Psoas muscle (tissue), 8 donors: Measurements from ENCODE around the gene OR52L1. TPM values are rescaled to one million over a fixed set of nuclear protein-coding genes. Genes with fewer than 3 reads are reported as not detected.

Experiments used
- ATAC-seq, 4 donors: fragments of 200-7000 bp; cut with Tn5 transposase; one replicate each; pipeline ENCODE4 v1.9.1; 2020; ENCODE audit warnings: moderate library complexity in 3 of 4, mild to moderate bottlenecking in 2 of 4
- DNase-seq, 2 donors: peaks; one replicate each; pipeline ENCODE4 v3.0.0-alpha.2; 2020
- H3K27ac ChIP-seq: fragments of 200-600 bp; one replicate; pipeline ENCODE4 v1.8.0; 2022
- H3K27me3 ChIP-seq, 3 donors: fragments of 200-600 bp in 1 of 3; one replicate each; pipeline versions ENCODE4 v1.6.1 to v1.8.0; 2013 to 2022; ENCODE audit warnings: low read length in 2 of 3, mild to moderate bottlenecking in 2 of 3, moderate library complexity in 1 of 3; ENCODE audit not compliant: insufficient read depth in 3 of 3
- H3K36me3 ChIP-seq, 2 donors: fragments of 200-600 bp in 1 of 2; one replicate each; pipeline versions ENCODE4 v1.6.1 to v1.8.0; 2013 to 2022; ENCODE audit warnings: low read depth in 1 of 2, mild to moderate bottlenecking in 1 of 2, moderate library complexity in 1 of 2; ENCODE audit not compliant: insufficient read depth in 1 of 2
- H3K4me1 ChIP-seq: fragments of 200-600 bp; one replicate; pipeline ENCODE4 v1.8.0; 2022
- H3K4me3 ChIP-seq: fragments of 200-600 bp; one replicate; pipeline ENCODE4 v1.8.0; 2022; ENCODE audit warnings: mild to moderate bottlenecking
- H3K9me3 ChIP-seq: fragments of 200-600 bp; one replicate; pipeline ENCODE4 v1.8.0; 2022
- WGBS, 3 donors: extraction: QIAGEN DNeasy Blood & Tissue Kit; methylation state at CpG; one replicate each; pipeline versions ENCODE4 v1.1.6 to v1.1.7; 2013; 5-methylcytosine and 5-hydroxymethylcytosine counted together
- intact Hi-C, 2 donors: fragments of 100-400 bp; cut with DNase I; formaldehyde crosslinking; loops; one replicate each; pipeline versions ENCODE4 v1.11.0 to v1.14.2; 2022
- polyA plus RNA-seq, 3 donors: library from polyadenylated mRNA; stranded (reverse); fragments of 200-250 nt; gene quantifications; one replicate each; pipeline ENCODE4 v1.2.3, GENCODE V29; 2013
- total RNA-seq, 4 donors: library from RNA; stranded (reverse); fragmentation: NEBNext Ultra II Directional in 2 of 4; extraction: Animal tissue kit (Norgen Biotek cat#: 25700) in 2 of 4; gene quantifications; one replicate each; pipeline versions ENCODE4 v1.2.1 to v1.2.4, GENCODE V29; 2021 to 2023
- TF ChIP-seq, protein P1 (sequence below): fragments of 200-600 bp; IDR thresholded peaks from one replicate; pipeline ENCODE4 v1.8.0; 2022; ENCODE audit warnings: antibody characterized with exemption
- donor health status: healthy with polysubstance abuse.
- donor health status: DM: no; HTN: no; CAD: no; lungs with moderate emphysema.
- donor health status: Bipolar disorder and iron deficiency.
- donor health status: healthy.
- donor health status: DM: yes; HTN: yes; CAD: no.
- donor health status: DM: no; HTN: no; CAD: no.
- donor health status: DM: no; HTN: no; CAD: no.
- donor health status: DM: yes; HTN: yes; CAD: no.

OR52L1 gene
- total and polyA plus RNA-seq, 7 donors: not detected

DNA sequence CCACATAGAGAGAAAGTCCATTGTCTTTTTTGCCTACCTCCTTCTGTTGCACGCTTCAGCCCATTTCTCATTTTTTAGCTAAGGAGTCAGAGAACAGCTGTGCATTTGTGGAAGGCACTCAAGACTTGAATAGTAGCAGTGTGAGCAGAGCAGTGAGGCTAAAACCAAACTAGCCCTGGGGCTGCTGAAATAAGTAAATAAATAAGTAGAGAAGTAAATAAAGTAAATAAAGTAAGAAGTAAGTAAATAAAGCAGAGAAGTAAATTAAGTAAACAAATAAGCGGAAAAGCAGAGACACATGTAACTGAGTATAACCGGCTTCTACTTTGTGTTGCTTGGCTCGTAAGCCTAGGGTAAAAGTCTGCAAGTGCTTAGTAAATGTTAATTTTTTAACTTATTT lies 2.4 kb upstream of the OR52L1 start:
- Histone ChIP-seq H3K27ac (no peak overlapping the region), H3K4me3 (no peak overlapping the region), H3K27me3 (no peaks in the 10 kb centered on the region), H3K9me3 (no peaks in the 10 kb centered on the region), H3K4me1 (no peaks in the 10 kb centered on the region), H3K36me3 (no peaks in the 10 kb centered on the region)
- WGBS, 3 donors: 74 to 79% (median 78%) methylated on average over 4 of the region's 4 CpGs
- ATAC-seq (no peak), DNase-seq (no peak)
- intact Hi-C loops: no loop called here
- TF ChIP-seq, protein P1, sequence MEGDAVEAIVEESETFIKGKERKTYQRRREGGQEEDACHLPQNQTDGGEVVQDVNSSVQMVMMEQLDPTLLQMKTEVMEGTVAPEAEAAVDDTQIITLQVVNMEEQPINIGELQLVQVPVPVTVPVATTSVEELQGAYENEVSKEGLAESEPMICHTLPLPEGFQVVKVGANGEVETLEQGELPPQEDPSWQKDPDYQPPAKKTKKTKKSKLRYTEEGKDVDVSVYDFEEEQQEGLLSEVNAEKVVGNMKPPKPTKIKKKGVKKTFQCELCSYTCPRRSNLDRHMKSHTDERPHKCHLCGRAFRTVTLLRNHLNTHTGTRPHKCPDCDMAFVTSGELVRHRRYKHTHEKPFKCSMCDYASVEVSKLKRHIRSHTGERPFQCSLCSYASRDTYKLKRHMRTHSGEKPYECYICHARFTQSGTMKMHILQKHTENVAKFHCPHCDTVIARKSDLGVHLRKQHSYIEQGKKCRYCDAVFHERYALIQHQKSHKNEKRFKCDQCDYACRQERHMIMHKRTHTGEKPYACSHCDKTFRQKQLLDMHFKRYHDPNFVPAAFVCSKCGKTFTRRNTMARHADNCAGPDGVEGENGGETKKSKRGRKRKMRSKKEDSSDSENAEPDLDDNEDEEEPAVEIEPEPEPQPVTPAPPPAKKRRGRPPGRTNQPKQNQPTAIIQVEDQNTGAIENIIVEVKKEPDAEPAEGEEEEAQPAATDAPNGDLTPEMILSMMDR: no peak

DNA sequence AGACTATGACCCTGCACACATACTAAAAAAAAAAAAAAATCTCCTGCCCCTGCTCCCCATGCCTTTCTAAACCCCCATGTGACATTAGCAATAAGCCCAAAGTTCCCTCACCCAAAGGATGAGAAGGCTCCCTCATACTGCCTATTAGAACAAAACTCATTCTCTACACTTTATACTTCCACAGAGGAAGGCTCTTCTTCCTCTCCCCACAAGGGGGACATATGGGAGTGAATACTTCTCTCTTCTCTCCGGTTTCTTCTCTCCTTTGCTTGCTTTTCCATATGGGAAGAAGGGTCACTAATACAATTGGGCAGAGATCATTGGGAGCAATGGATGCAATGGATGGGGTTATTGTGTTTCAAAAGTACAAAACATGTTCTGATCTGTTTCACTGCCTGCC lies 3.3 kb downstream of the OR52L1 start:
- no peaks in the 10 kb centered on the region for H3K4me1 ChIP-seq
- intact Hi-C loops: no loop called here
- H3K27ac ChIP-seq: no peak overlapping the region
- no peaks in the 10 kb centered on the region for H3K27me3 ChIP-seq
- TF ChIP-seq, protein P1: no peak
- H3K9me3 ChIP-seq: no peaks in the 10 kb centered on the region
- WGBS, 3 donors: 20 to 37% (median 33%) methylated on average over 1 of the region's 1 CpG
- H3K36me3 ChIP-seq: no peaks in the 10 kb centered on the region
- DNase-seq: no peak
- ATAC-seq: no peak
- H3K4me3 ChIP-seq: no peak overlapping the region

DNA sequence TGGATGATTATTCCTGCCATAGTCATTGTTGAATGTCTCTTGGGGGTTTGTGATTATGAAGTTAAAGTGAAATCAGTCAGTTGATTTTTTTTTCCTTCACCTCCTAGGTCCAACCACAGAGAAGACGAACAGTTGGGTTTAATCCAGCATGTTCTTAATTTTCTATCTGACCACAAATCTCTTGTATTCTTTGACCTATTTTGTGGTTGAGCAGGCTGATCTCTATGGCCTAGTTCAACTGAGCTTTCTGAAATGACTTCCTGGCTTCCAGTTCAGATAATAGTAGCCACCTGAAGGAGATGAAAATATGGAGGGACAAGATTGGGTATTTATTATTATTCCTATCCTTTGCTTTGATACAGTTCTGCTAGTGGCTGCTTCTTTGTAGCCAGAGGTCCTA lies 13.3 kb downstream of the OR52L1 start:
- no peak for ATAC-seq
- 60 to 70% (median 61%) methylated on average over 1 of the region's 1 CpG for WGBS, 3 donors
- no peak for DNase-seq
- intact Hi-C loops: no loop called here
- Histone ChIP-seq H3K4me3 (no peak overlapping the region), H3K27ac (no peak overlapping the region), H3K36me3 (no peaks in the 10 kb centered on the region), H3K9me3 (no peaks in the 10 kb centered on the region), H3K4me1 (no peaks in the 10 kb centered on the region), H3K27me3 (no peaks in the 10 kb centered on the region)
- TF ChIP-seq, protein P1: no peak

DNA sequence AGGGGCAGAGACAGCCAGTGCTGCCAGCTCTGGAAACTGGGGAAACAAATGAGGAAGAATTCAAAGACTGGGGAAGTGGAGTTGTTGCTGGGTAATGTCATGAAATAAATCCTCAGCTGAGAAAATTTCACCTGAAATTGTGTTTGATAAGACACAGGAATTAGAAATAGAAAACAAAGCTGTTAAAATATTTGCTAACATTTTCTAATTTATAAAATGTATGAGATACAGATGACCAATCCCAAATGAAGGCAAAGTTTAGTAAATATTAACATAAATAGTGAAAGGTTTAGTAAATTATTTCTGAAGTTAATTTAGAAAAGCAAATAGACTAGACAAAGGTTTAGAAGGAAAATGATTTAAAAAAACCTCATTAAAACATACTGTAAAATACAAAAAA lies 18.4 kb downstream of the OR52L1 start, which contains the start of gene OR56A5:
TSS of gene OR56A5 (minus strand) at position 101 of the 400 bp plus-strand sequence. CDS start at position 101, 0 bp downstream.
- Histone ChIP-seq H3K4me1 (no peaks in the 10 kb centered on the region), H3K4me3 (no peak within 1 kb of the TSS), H3K9me3 (peaks cover under 1% of the 10 kb centered on the region), H3K27ac (no peak within 1 kb of the TSS), H3K36me3 (no peaks in the 10 kb centered on the region), H3K27me3 (no peaks in the 10 kb centered on the region)
- ATAC-seq (no peak), DNase-seq (no peak)
- TF ChIP-seq, protein P1: no peak
- intact Hi-C loops: no loop called here

DNA sequence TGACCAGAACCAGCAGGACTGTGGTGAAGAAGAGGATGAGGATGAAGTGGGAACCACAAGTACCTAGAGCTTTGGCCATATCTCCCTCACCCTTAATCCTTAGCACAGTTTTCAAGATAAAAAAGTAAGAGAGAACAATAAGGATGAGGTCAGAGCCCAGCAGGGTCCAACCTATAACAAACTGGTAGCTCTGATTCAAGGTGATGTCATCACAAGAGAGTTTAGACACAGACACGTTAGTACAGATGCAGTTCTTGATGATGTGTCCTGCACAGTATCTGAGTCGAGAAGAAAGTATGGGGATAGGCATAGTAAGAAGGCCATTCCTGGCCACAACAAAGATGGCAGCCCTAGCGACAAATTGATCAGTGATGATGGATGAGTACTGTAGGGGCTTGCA lies 19.1 kb downstream of the OR52L1 start:
- DNase-seq: no peak
- no peak for ATAC-seq
- H3K36me3 ChIP-seq: no peaks in the 10 kb centered on the region
- 57 to 87% (median 60%) methylated on average over 3 of the region's 3 CpGs for WGBS, 3 donors
- no peak overlapping the region for H3K27ac ChIP-seq
- no peaks in the 10 kb centered on the region for H3K4me1 ChIP-seq
- intact Hi-C loops: no loop called here
- H3K27me3 ChIP-seq: no peaks in the 10 kb centered on the region
- peaks cover 7% of the 10 kb centered on the region for H3K9me3 ChIP-seq
- no peak overlapping the region for H3K4me3 ChIP-seq
- TF ChIP-seq, protein P1: no peak
